ENCODE data around the gene FAR2. TPM values are rescaled to one million over a fixed set of nuclear protein-coding genes. Genes with fewer than 3 reads are reported as not detected.

FAR2 gene
- polyA plus RNA-seq, 1 of the 3 experiments (the other 2 are of a cell fraction): 7.4 TPM

GRCh38 chr12:29317556-29318363 is 168.7 kb downstream of the FAR2 start (continued):
- TF ChIP-seq ZBTB33 (IDR thresholded peaks at IDR 0.05; ENCODE audit: borderline replicate concordance, low read depth): no peak
- TF ChIP-seq FOXJ3 (CRISPR knock-in tag; IDR thresholded peaks at IDR 0.05): no peak

GRCh38 chr12:29320295-29321085 is 171.4 kb downstream of the FAR2 start:
- Histone ChIP-seq H4K20me1 (ENCODE audit: insufficient read depth) (no peaks in the 10 kb centered on the region), H3K4me1 (ENCODE audit: control insufficient read depth in 1 of 2, insufficient read depth in 2 of 2, low read depth in 1 of 2, low read length in 1 of 2) (peaks cover 3 to 14% of the 10 kb centered on the region in 2 experiments; a peak in 3 of 4 replicates), H3K4me3 (ENCODE audit: low read depth in 2 of 2, low read length in 1 of 2) (no peak overlapping the region), H3K36me3 (replicated peaks in 1 of 2; ENCODE audit: control insufficient read depth in 1 of 2, insufficient read depth in 2 of 2, low read length in 1 of 2) (peaks cover 3 to 11% of the 10 kb centered on the region in 2 experiments), H3K4me2 (0 out of 2 replicates have a peak overlapping the region, but pooled peaks have one; percentile 7), H2AFZ (ENCODE audit: low read depth) (no peak overlapping the region), H3F3A (replicated peaks; ENCODE audit: insufficient read depth) (peaks cover 36% of the 10 kb centered on the region), H3K27ac (ENCODE audit: low read depth in 2 of 2, low read length in 1 of 2) (peak overlapping the region in 1 of 2 experiments; percentile 80; a peak in 3 of 4 replicates), H3K9me3 (no peaks in the 10 kb centered on the region), H3K79me2 (ENCODE audit: insufficient read depth) (no peaks in the 10 kb centered on the region), H3K27me3 (ENCODE audit: insufficient read depth) (no peaks in the 10 kb centered on the region), H3K9me2 (no peaks in the 10 kb centered on the region), H3K9ac (no peak overlapping the region)
- ChIA-PET POLR2A (no interaction called here), CTCF (interaction anchor here (0.9 to 6.9 kb wide), 3 partner anchors 14 to 249 kb away, joined by 3 to 109 read pairs (median 6); no protein-coding TSS in a partner anchor)
- 42% methylated on average over 2 of the region's 2 CpGs for WGBS (ENCODE audit: low lambda C conversion rate)
- no peak for DNase-seq
- TF ChIP-seq NRF1 (IDR thresholded peaks at IDR 0.05; ENCODE audit: low read depth, low read length) (no peak), TAF1 (IDR thresholded peaks at IDR 0.05; ENCODE audit: borderline replicate concordance, low read depth, low read length) (no peak), FOXM1 (IDR thresholded peaks at IDR 0.05; ENCODE audit: low read depth) (peak; percentile 46), MAX (IDR thresholded peaks at IDR 0.05; ENCODE audit: low read depth) (peak; percentile 44; the same call in 1 of the 2 replicates), CHD2 (IDR thresholded peaks at IDR 0.05; ENCODE audit: low read length, partially characterized antibody) (no peak), TEAD4 (IDR thresholded peaks at IDR 0.05; ENCODE audit: borderline replicate concordance, insufficient read depth) (peak; percentile 83), MXI1 (IDR thresholded peaks at IDR 0.05; ENCODE audit: low read depth, low read length) (no peak), CTCF (IDR thresholded peaks at IDR 0.05) (no peak), GABPA (IDR thresholded peaks at IDR 0.05; ENCODE audit: low read depth) (no peak), REST (IDR thresholded peaks at IDR 0.05; ENCODE audit: low read depth, low read length) (no peak), MEF2A (IDR thresholded peaks at IDR 0.05; ENCODE audit: borderline replicate concordance, low read depth) (peak; percentile 78), EP300 (IDR thresholded peaks at IDR 0.05; ENCODE audit: borderline replicate concordance in 1 of 2, low read depth in 1 of 2, low read length in 1 of 2) (peak in 1 of 2 experiments; percentile 84; a peak in 1 of 4 replicates), JUND (IDR thresholded peaks at IDR 0.05) (peak; percentile 89), SMC3 (IDR thresholded peaks at IDR 0.05; ENCODE audit: low read depth, low read length) (no peak), TCF12 (IDR thresholded peaks at IDR 0.05) (peak; percentile 81), USF2 (IDR thresholded peaks at IDR 0.05; ENCODE audit: borderline replicate concordance, low read depth, low read length) (no peak), RAD21 (IDR thresholded peaks at IDR 0.05; ENCODE audit: low read length) (no peak), FOSL2 (IDR thresholded peaks at IDR 0.05; ENCODE audit: borderline replicate concordance, low read depth) (peak; percentile 89)
